GM12878 (cell line): ENCODE data around the gene LYSMD1. TPM values are rescaled to one million over a fixed set of nuclear protein-coding genes. Genes with fewer than 3 reads are reported as not detected.

ENCODE experiments used
- CBFB ChIP-seq: IDR thresholded peaks from 2 replicates; pipeline ENCODE4 v1.6.1; 2016; ENCODE audit warnings: antibody characterized with exemption, low read depth
- CUX1 ChIP-seq: IDR thresholded peaks from 2 replicates; pipeline ENCODE4 v1.6.1; 2012; ENCODE audit warnings: improper control_type of control experiment, low read depth, low read length; ENCODE audit not compliant: insufficient replicate concordance
- E4F1 ChIP-seq: fragments of 450-650 bp; IDR thresholded peaks from 2 replicates; pipeline ENCODE4 v1.6.1; 2018; ENCODE audit warnings: borderline replicate concordance, mild to moderate bottlenecking; ENCODE audit not compliant: partially characterized antibody
- EGR1 ChIP-seq, 2 experiments: IDR thresholded peaks; 1 replicate in 1 of 2; 2 replicates in 1 of 2; pipeline ENCODE4 v1.6.1; 2011 to 2012; ENCODE audit warnings: low read depth in 2 of 2, low read length in 2 of 2, borderline replicate concordance in 1 of 2, mild to moderate bottlenecking in 1 of 2, moderate library complexity in 1 of 2
- GABPA ChIP-seq: IDR thresholded peaks from 2 replicates; pipeline ENCODE4 v1.6.1; 2014; ENCODE audit warnings: antibody characterized with exemption, low read depth, mild to moderate bottlenecking, inconsistent platforms
- MYB ChIP-seq: fragments of 150-350 bp; IDR thresholded peaks from 2 replicates; pipeline ENCODE4 v1.6.1; 2014; ENCODE audit warnings: mild to moderate bottlenecking, low read depth, low read length, borderline replicate concordance
- MYC ChIP-seq: IDR thresholded peaks from 2 replicates; pipeline ENCODE4 v1.6.1; 2011; ENCODE audit warnings: mild to moderate bottlenecking, low read length, moderate library complexity, inconsistent platforms; ENCODE audit not compliant: insufficient read depth, insufficient replicate concordance, insufficient read length, severe bottlenecking
- NBN ChIP-seq: fragments of 450-650 bp; IDR thresholded peaks from 2 replicates; pipeline ENCODE4 v1.6.1; 2016
- NFYB ChIP-seq: IDR thresholded peaks from 2 replicates; pipeline ENCODE4 v1.6.1; 2011; ENCODE audit warnings: low read depth, mild to moderate bottlenecking, low read length, improper control_type of control experiment, moderate library complexity; ENCODE audit not compliant: insufficient read depth
- PBX3 ChIP-seq: IDR thresholded peaks from 2 replicates; pipeline ENCODE4 v1.6.1; 2011; ENCODE audit warnings: mild to moderate bottlenecking, low read depth, low read length, moderate library complexity; ENCODE audit not compliant: insufficient replicate concordance
- POU2F2 ChIP-seq: IDR thresholded peaks from 3 replicates; pipeline ENCODE4 v1.6.1; 2011; ENCODE audit warnings: low read depth, mild to moderate bottlenecking, low read length, borderline replicate concordance
- RAD21 ChIP-seq: IDR thresholded peaks from 2 replicates; pipeline ENCODE4 v1.6.1; 2011; ENCODE audit warnings: mild to moderate bottlenecking, low read depth, low read length, moderate library complexity; ENCODE audit not compliant: insufficient read depth
- SMAD1 ChIP-seq: fragments of 450-650 bp; IDR thresholded peaks from 2 replicates; pipeline ENCODE4 v1.6.1; 2018; ENCODE audit warnings: mild to moderate bottlenecking, low read depth; ENCODE audit not compliant: partially characterized antibody
- SRF ChIP-seq, 2 experiments: IDR thresholded peaks; 2 replicates each; pipeline ENCODE4 v1.6.1; 2011; ENCODE audit warnings: low read depth in 2 of 2, low read length in 2 of 2, mild to moderate bottlenecking in 1 of 2, moderate library complexity in 1 of 2
- STAT3 ChIP-seq: IDR thresholded peaks from 2 replicates; pipeline ENCODE4 v1.6.1; 2011; ENCODE audit warnings: low read depth, low read length, improper control_type of control experiment
- TCF12 ChIP-seq: IDR thresholded peaks from 2 replicates; pipeline ENCODE4 v1.6.1; 2011; ENCODE audit warnings: low read depth, mild to moderate bottlenecking, low read length
- USF2 ChIP-seq: IDR thresholded peaks from 2 replicates; pipeline ENCODE4 v1.6.1; 2011; ENCODE audit warnings: low read depth, low read length, improper control_type of control experiment, borderline replicate concordance
- WRNIP1 ChIP-seq: IDR thresholded peaks from 2 replicates; pipeline ENCODE4 v1.6.1; 2011; ENCODE audit warnings: low read depth, low read length, improper control_type of control experiment, borderline replicate concordance
- ZSCAN29 ChIP-seq: fragments of 450-650 bp; IDR thresholded peaks from 2 replicates; pipeline ENCODE4 v1.6.1; 2017; ENCODE audit warnings: mild to moderate bottlenecking, moderate library complexity
- polyA plus RNA-seq, 11 experiments: library from polyadenylated mRNA; depleted of rRNA in 4 of 11; unstranded in 6 of 11; stranded (reverse) in 5 of 11; fragments of >200 nt; fragmentation: Nextera tagmentation in 4 of 11; fragmentation: Illumina TruSeq in 1 of 11; extraction: Ambion mirVana in 4 of 11; extraction: Trizol in 1 of 11; gene quantifications; 1 replicate in 1 of 11; 2 replicates in 10 of 11; pipeline versions ENCODE4 v1.2.1 to v1.2.3, GENCODE V29; 2011 to 2016; ENCODE audit warnings: inconsistent platforms in 2 of 11, missing spikeins in 2 of 11, low read depth in 1 of 11
- total RNA-seq, 4 experiments: library from RNA; depleted of rRNA in 3 of 4; stranded (reverse); fragments of >200 nt in 3 of 4; fragmentation: Illumina TruSeq in 1 of 4; extraction: Trizol in 1 of 4; gene quantifications; 2 replicates each; pipeline versions ENCODE4 v1.2.1 to v1.2.3, GENCODE V29; 2013 to 2021

The LYSMD1 gene
- total and polyA plus RNA-seq, 10 of the 15 experiments (the other 5 are each of a cell fraction or from before 2014, with no cell fraction given), result 0.80 to 10.4 (median 6.5) TPM

GRCh38 chr1:151189637-151190445 is 24.1 kb upstream of the LYSMD1 start, which contains the start of gene VPS72 (continued):
- peak; percentile 84 for TF ChIP-seq GABPA
- peak; percentile 89 for TF ChIP-seq E4F1
- TF ChIP-seq NBN, result peak; percentile 93
- TF ChIP-seq RAD21, result no peak
- no peak for TF ChIP-seq USF2
- TF ChIP-seq MYB, result peak; percentile 67; the same call in 1 of the 2 replicates
- TF ChIP-seq STAT3, result no peak
- TF ChIP-seq EGR1 (IDR thresholded peaks at IDR 0.05; ENCODE audit: borderline replicate concordance in 1 of 2, low read depth in 2 of 2, low read length in 2 of 2), result peak in 1 of 2 experiments; percentile 51; a peak in 1 of 3 replicates
- 0 out of 2 replicates have a peak, but pooled peaks have one; percentile 55 for TF ChIP-seq WRNIP1
- peak; percentile 96 for TF ChIP-seq CUX1
- peak; percentile 71; the same call in 2 of the 3 replicates for TF ChIP-seq POU2F2
- no peak for TF ChIP-seq NFYB
- no peak for TF ChIP-seq ZSCAN29
- no peak for TF ChIP-seq MYC
- TF ChIP-seq TCF12, result peak; percentile 91
- peak; percentile 89 to 99 for TF ChIP-seq SRF (IDR thresholded peaks at IDR 0.05; ENCODE audit: low read depth in 2 of 2, low read length in 2 of 2)
- TF ChIP-seq CBFB, result peak; percentile 90
- TF ChIP-seq SMAD1, result peak; percentile 63
- no peak for TF ChIP-seq PBX3
